Measurements from ENCODE around the gene RAF1. TPM values are rescaled to one million over a fixed set of nuclear protein-coding genes. Genes with fewer than 3 reads are reported as not detected.

The RAF1 gene
- total and polyA plus RNA-seq, 2 of the 8 experiments (the other 6 are each of a cell fraction or from before 2014, with no cell fraction given), result 103 to 118 TPM

GRCh38 chr3:12627370-12627769, 36.5 kb downstream of the RAF1 start:
- Histone ChIP-seq H3K23me2 (ENCODE audit: low read depth, low read length) (no peaks in the 10 kb centered on the region), H4K5ac (ENCODE audit: insufficient read length, low read depth, low read length) (no peak overlapping the region), H3K79me1 (ENCODE audit: low read depth, low read length) (peaks cover 3% of the 10 kb centered on the region), H3K4me1 (replicated peaks in 1 of 4; ENCODE audit: control insufficient read depth in 3 of 4, insufficient read depth in 4 of 4, low read length in 3 of 4) (peaks cover 0 to 5% (median 0%) of the 10 kb centered on the region in 4 experiments; a peak in 3 of 7 replicates), H3K4ac (replicated peaks; ENCODE audit: insufficient read length, low read depth, low read length) (no peak overlapping the region), H4K20me1 (replicated peaks in 1 of 2; ENCODE audit: control insufficient read depth in 1 of 2, insufficient read depth in 2 of 2, low read length in 2 of 2) (peaks cover 12 to 19% of the 10 kb centered on the region in 2 experiments), H3K4me2 (ENCODE audit: insufficient read depth in 1 of 2, low read depth in 2 of 2, low read length in 2 of 2) (no peak overlapping the region), H3K27me3 (replicated peaks in 1 of 4; ENCODE audit: control insufficient read depth in 3 of 4, extremely low read depth in 1 of 4, insufficient read depth in 3 of 4, low read length in 3 of 4) (no peaks in the 10 kb centered on the region), H3K4me3 (ENCODE audit: extremely low read depth in 1 of 4, insufficient read depth in 2 of 4, low read depth in 3 of 4, low read length in 4 of 4) (no peak overlapping the region), H2BK20ac (ENCODE audit: low read length) (no peak overlapping the region), H2BK15ac (ENCODE audit: low read length) (no peak overlapping the region), H2BK12ac (ENCODE audit: low read depth, low read length) (no peak overlapping the region), H4K8ac (ENCODE audit: extremely low read depth, insufficient read depth, low read length) (no peak overlapping the region), H3K27ac (ENCODE audit: low read depth, low read length) (no peak overlapping the region), H2BK5ac (ENCODE audit: low read depth, low read length) (no peak overlapping the region), H3K56ac (replicated peaks; ENCODE audit: insufficient read length, low read depth, low read length) (no peak overlapping the region), H3K36me3 (ENCODE audit: control insufficient read depth in 2 of 4, insufficient read depth in 4 of 4, low read length in 3 of 4) (no peaks in the 10 kb centered on the region), H2AK5ac (ENCODE audit: low read depth, low read length) (no peak overlapping the region), H4K91ac (replicated peaks; ENCODE audit: insufficient read length, low read length) (no peak overlapping the region), H3K18ac (ENCODE audit: extremely low read depth, low read length) (no peak overlapping the region), H3K14ac (ENCODE audit: insufficient read length) (no peak overlapping the region), H2BK120ac (replicated peaks; ENCODE audit: low read depth, low read length) (no peak overlapping the region), H3K9me3 (ENCODE audit: insufficient read depth in 2 of 2, low read depth in 1 of 2, low read length in 1 of 2) (no peaks in the 10 kb centered on the region), H3K23ac (ENCODE audit: insufficient read length) (no peak overlapping the region), H2AFZ (ENCODE audit: low read length) (no peak overlapping the region), H3K79me2 (ENCODE audit: control insufficient read depth in 1 of 2, insufficient read depth in 2 of 2, low read length in 2 of 2) (peaks cover 9 to 94% of the 10 kb centered on the region in 2 experiments), H3K9ac (replicated peaks in 1 of 4; ENCODE audit: extremely low read depth in 1 of 4, low read depth in 3 of 4, low read length in 3 of 4) (no peak overlapping the region)
- DNase-seq (ENCODE audit: low read depth in 1 of 2, low spot score in 2 of 2) (no peak), FAIRE-seq (no peak)
- CTCF ChIA-PET (ENCODE audit: partially characterized antibody), result interaction anchor here (0.6 kb wide), 1 partner anchor 11 kb away, joined by 3 read pairs; no protein-coding TSS in a partner anchor
- WGBS, 2 experiments (ENCODE audit: extremely low coverage in 1 of 2, insufficient coverage in 1 of 2, insufficient read length in 1 of 2, insufficient replicate concordance in 2 of 2, low coverage in 1 of 2, low lambda C conversion rate in 2 of 2, missing lambda C conversion rate in 1 of 2), result 84% methylated on average over 4 of the region's 4 CpGs; no CpG with 5 or more reads in 1 of the 2 experiments
- POLR2A ChIA-PET (ENCODE audit: partially characterized antibody), result no interaction called here
- no peak for TF ChIP-seq POLR2AphosphoS5 (IDR thresholded peaks at IDR 0.05; ENCODE audit: low read depth, low read length)
- no peak for TF ChIP-seq KDM5A (IDR thresholded peaks at IDR 0.05; ENCODE audit: low read length)
- TF ChIP-seq BACH1 (IDR thresholded peaks at IDR 0.05; ENCODE audit: low read length), result no peak
- TF ChIP-seq EP300 (IDR thresholded peaks at IDR 0.05; ENCODE audit: borderline replicate concordance in 1 of 2, low read depth in 2 of 2, low read length in 2 of 2), result no peak
- TF ChIP-seq POU5F1 (IDR thresholded peaks at IDR 0.05; ENCODE audit: low read depth, low read length), result no peak
- TF ChIP-seq MAX (IDR thresholded peaks at IDR 0.05), result no peak
- TF ChIP-seq RBBP5 (IDR thresholded peaks at IDR 0.05; ENCODE audit: borderline replicate concordance, low read depth, low read length), result no peak
- no peak for TF ChIP-seq SIN3A (conservative IDR thresholded peaks at IDR 0.05 in 1 of 2, IDR thresholded peaks at IDR 0.05 in 1 of 2; ENCODE audit: low read depth in 1 of 2, low read length in 2 of 2)
- no peak for TF ChIP-seq RNF2 (IDR thresholded peaks at IDR 0.05; ENCODE audit: borderline replicate concordance, low read depth, low read length, missing control alignments, poor library complexity, severe bottlenecking)
- no peak for TF ChIP-seq FOSL1 (IDR thresholded peaks at IDR 0.05; ENCODE audit: insufficient read depth, low read depth, low read length)
- no peak for TF ChIP-seq NRF1 (IDR thresholded peaks at IDR 0.05; ENCODE audit: low read depth, low read length)
- TF ChIP-seq CHD2 (IDR thresholded peaks at IDR 0.05; ENCODE audit: low read length), result no peak
